ENCODE results near the gene RBM48.
A peak's percentile ranks its signal among the peaks of the same experiment; 100 is the strongest.

The RBM48 gene

DNA sequence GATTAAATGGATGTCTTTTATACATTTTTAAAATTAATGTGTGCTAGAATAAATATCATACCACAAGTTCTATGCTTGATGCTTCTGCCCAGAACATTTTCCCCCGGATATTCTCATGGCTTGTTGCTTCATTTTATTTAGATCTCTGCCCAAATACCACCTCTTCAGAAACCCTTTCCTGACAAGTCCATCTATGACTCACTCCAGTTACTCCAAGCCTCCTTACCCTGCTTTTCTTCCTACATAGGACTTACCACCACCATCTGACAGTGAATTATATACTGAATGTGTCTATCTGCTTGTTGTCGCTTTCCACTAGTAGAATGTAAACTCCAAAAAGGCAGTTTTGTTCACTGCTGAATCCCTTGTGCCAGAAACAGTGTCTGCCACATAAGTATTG, 31.7 kb upstream of the RBM48 start:
- Histone ChIP-seq H3K4me1 (ENCODE audit: control insufficient read depth, insufficient read depth, low read depth, low read length) (no peaks in the 10 kb centered on the region), H4K91ac (ENCODE audit: low read length) (no peak overlapping the region), H3K9me3 (ENCODE audit: control insufficient read depth, low read length) (no peaks in the 10 kb centered on the region), H2BK15ac (ENCODE audit: low read depth, poor library complexity, severe bottlenecking) (no peak overlapping the region), H3K27ac (ENCODE audit: low read length, poor library complexity, severe bottlenecking) (no peak overlapping the region), H3K4me3 (ENCODE audit: insufficient read depth in 1 of 2, low read depth in 1 of 2, low read length in 2 of 2) (no peak overlapping the region), H3K36me3 (ENCODE audit: control insufficient read depth in 1 of 2, insufficient read depth in 2 of 2, low read depth in 1 of 2, low read length in 2 of 2) (peaks cover 13 to 83% of the 10 kb centered on the region in 2 experiments), H3K4me2 (ENCODE audit: low read length, poor library complexity, severe bottlenecking) (no peak overlapping the region), H2AFZ (ENCODE audit: low read depth, low read length) (no peak overlapping the region), H2BK5ac (ENCODE audit: low read depth, low read length, poor library complexity, severe bottlenecking) (no peak overlapping the region), H2AK5ac (ENCODE audit: low read length, severe bottlenecking) (no peak overlapping the region), H4K8ac (ENCODE audit: low read length) (no peak overlapping the region), H3K14ac (ENCODE audit: low read length in 2 of 2) (no peak overlapping the region), H3K27me3 (ENCODE audit: control insufficient read depth in 1 of 2, insufficient read depth in 1 of 2, low read length in 2 of 2) (no peaks in the 10 kb centered on the region), H2BK120ac (ENCODE audit: low read depth, low read length) (no peak overlapping the region), H2BK12ac (ENCODE audit: low read length in 2 of 2) (no peak overlapping the region), H3K9ac (ENCODE audit: low read length) (no peak overlapping the region), H3K4ac (ENCODE audit: low read depth in 1 of 2, low read length in 2 of 2) (no peak overlapping the region), H3K79me1 (replicated peaks; ENCODE audit: low read length, poor library complexity, severe bottlenecking) (no peaks in the 10 kb centered on the region), H3K23ac (ENCODE audit: low read length in 2 of 2) (no peak overlapping the region), H3K18ac (ENCODE audit: low read depth in 1 of 2, low read length in 2 of 2) (no peak overlapping the region)
- 90% methylated on average over 2 of the region's 2 CpGs for WGBS
- peak; percentile 12 for DNase-seq

DNA sequence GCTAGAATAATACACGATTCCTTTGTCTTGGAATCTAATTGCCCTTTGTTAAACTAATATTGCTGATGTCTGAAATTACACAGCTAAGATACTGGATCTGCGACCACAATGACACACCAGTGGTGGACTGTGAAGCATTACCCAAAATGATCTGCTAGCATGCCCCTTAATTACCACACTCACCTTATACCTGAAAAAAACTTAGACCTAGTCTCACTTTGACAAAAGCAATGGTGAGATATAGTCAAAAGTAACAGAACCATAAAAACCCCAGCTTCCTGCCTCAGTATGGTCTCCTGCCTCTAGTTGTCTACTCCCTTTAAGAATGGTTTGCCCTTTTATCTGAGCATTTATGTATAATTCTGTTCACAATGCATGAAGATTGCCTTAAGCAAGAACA, 30.0 kb upstream of the RBM48 start:
- no peak overlapping the region for H3K23ac ChIP-seq (ENCODE audit: low read length in 2 of 2)
- no peaks in the 10 kb centered on the region for H3K79me1 ChIP-seq (replicated peaks; ENCODE audit: low read length, poor library complexity, severe bottlenecking)
- DNase-seq, result no peak
- H3K27me3 ChIP-seq (ENCODE audit: control insufficient read depth in 1 of 2, insufficient read depth in 1 of 2, low read length in 2 of 2), result no peaks in the 10 kb centered on the region
- no peak overlapping the region for H3K4me2 ChIP-seq (ENCODE audit: low read length, poor library complexity, severe bottlenecking)
- no peak overlapping the region for H2AFZ ChIP-seq (ENCODE audit: low read depth, low read length)
- H3K36me3 ChIP-seq (ENCODE audit: control insufficient read depth in 1 of 2, insufficient read depth in 2 of 2, low read depth in 1 of 2, low read length in 2 of 2), result peaks cover 5 to 83% of the 10 kb centered on the region in 2 experiments
- H4K91ac ChIP-seq (ENCODE audit: low read length), result no peak overlapping the region
- no peak overlapping the region for H2BK120ac ChIP-seq (ENCODE audit: low read depth, low read length)
- H4K8ac ChIP-seq (ENCODE audit: low read length), result no peak overlapping the region
- no peak overlapping the region for H2BK5ac ChIP-seq (ENCODE audit: low read depth, low read length, poor library complexity, severe bottlenecking)
- no peak overlapping the region for H2BK15ac ChIP-seq (ENCODE audit: low read depth, poor library complexity, severe bottlenecking)
- H3K4me1 ChIP-seq (ENCODE audit: control insufficient read depth, insufficient read depth, low read depth, low read length), result no peaks in the 10 kb centered on the region
- H3K9ac ChIP-seq (ENCODE audit: low read length), result no peak overlapping the region
- H3K4ac ChIP-seq (ENCODE audit: low read depth in 1 of 2, low read length in 2 of 2), result no peak overlapping the region
- H3K14ac ChIP-seq (ENCODE audit: low read length in 2 of 2), result no peak overlapping the region
- H3K18ac ChIP-seq (ENCODE audit: low read depth in 1 of 2, low read length in 2 of 2), result no peak overlapping the region
- WGBS, result 96% methylated on average over 2 of the region's 2 CpGs
- no peak overlapping the region for H3K27ac ChIP-seq (ENCODE audit: low read length, poor library complexity, severe bottlenecking)
- no peak overlapping the region for H2AK5ac ChIP-seq (ENCODE audit: low read length, severe bottlenecking)
- H3K4me3 ChIP-seq (ENCODE audit: insufficient read depth in 1 of 2, low read depth in 1 of 2, low read length in 2 of 2), result no peak overlapping the region
- no peaks in the 10 kb centered on the region for H3K9me3 ChIP-seq (ENCODE audit: control insufficient read depth, low read length)
- H2BK12ac ChIP-seq (ENCODE audit: low read length in 2 of 2), result no peak overlapping the region

DNA sequence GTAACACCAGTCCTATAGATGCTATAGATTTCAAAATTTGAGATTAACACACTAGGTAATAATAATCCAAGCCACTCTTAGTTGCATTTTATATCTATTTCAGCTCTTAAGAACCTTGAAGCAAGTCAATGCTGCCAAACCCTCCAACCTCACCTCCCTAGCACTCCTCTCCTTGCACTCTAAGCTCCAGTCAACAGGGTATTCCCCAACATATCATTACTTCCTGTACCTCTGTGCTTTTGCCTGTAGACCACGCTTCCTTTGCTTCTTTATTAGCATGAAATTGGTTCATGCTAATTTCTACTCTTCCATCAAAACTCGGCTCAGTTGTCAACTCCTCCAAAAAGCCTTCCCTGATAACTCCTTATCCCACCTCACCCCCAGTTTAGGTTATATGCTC, 24.8 kb upstream of the RBM48 start:
- Histone ChIP-seq H2AK5ac (ENCODE audit: low read length, severe bottlenecking) (no peak overlapping the region), H4K8ac (ENCODE audit: low read length) (no peak overlapping the region), H2AFZ (ENCODE audit: low read depth, low read length) (no peak overlapping the region), H3K4me1 (ENCODE audit: control insufficient read depth, insufficient read depth, low read depth, low read length) (peaks cover 1% of the 10 kb centered on the region), H3K23ac (ENCODE audit: low read length in 2 of 2) (no peak overlapping the region), H3K27me3 (ENCODE audit: control insufficient read depth in 1 of 2, insufficient read depth in 1 of 2, low read length in 2 of 2) (no peaks in the 10 kb centered on the region), H3K9me3 (ENCODE audit: control insufficient read depth, low read length) (no peaks in the 10 kb centered on the region), H2BK5ac (ENCODE audit: low read depth, low read length, poor library complexity, severe bottlenecking) (no peak overlapping the region), H2BK15ac (ENCODE audit: low read depth, poor library complexity, severe bottlenecking) (no peak overlapping the region), H3K36me3 (ENCODE audit: control insufficient read depth in 1 of 2, insufficient read depth in 2 of 2, low read depth in 1 of 2, low read length in 2 of 2) (peaks cover 13 to 84% of the 10 kb centered on the region in 2 experiments), H2BK120ac (ENCODE audit: low read depth, low read length) (no peak overlapping the region), H3K18ac (ENCODE audit: low read depth in 1 of 2, low read length in 2 of 2) (no peak overlapping the region), H3K4me2 (ENCODE audit: low read length, poor library complexity, severe bottlenecking) (no peak overlapping the region), H3K4ac (ENCODE audit: low read depth in 1 of 2, low read length in 2 of 2) (no peak overlapping the region), H4K91ac (ENCODE audit: low read length) (no peak overlapping the region), H2BK12ac (ENCODE audit: low read length in 2 of 2) (no peak overlapping the region), H3K14ac (ENCODE audit: low read length in 2 of 2) (no peak overlapping the region), H3K27ac (ENCODE audit: low read length, poor library complexity, severe bottlenecking) (no peak overlapping the region), H3K9ac (ENCODE audit: low read length) (no peak overlapping the region), H3K4me3 (ENCODE audit: insufficient read depth in 1 of 2, low read depth in 1 of 2, low read length in 2 of 2) (no peak overlapping the region), H3K79me1 (replicated peaks; ENCODE audit: low read length, poor library complexity, severe bottlenecking) (no peaks in the 10 kb centered on the region)
- 92% methylated on average over 2 of the region's 2 CpGs for WGBS
- no peak for DNase-seq

DNA sequence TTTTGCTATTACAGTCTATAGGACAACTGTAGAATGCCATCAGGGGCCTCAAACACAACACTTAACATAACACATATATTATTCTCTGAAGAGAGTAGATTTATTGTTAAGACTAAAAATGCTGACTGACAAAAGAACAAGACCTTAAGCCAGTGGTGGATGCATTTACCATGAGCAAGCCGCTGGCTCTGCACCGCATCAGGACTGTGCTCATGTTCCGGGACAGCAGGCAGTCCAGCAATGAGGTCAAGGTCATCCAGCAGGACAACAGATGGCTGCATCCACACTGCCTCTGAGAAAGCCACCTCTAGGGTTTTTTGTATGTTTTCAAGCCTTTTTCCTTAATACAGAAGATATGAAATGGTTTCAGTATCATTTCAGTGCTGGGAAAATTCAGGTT, 24.0 kb upstream of the RBM48 start:
- Histone ChIP-seq H2BK12ac (ENCODE audit: low read length in 2 of 2) (no peak overlapping the region), H3K9ac (ENCODE audit: low read length) (no peak overlapping the region), H2BK5ac (ENCODE audit: low read depth, low read length, poor library complexity, severe bottlenecking) (no peak overlapping the region), H3K14ac (ENCODE audit: low read length in 2 of 2) (no peak overlapping the region), H3K27me3 (ENCODE audit: control insufficient read depth in 1 of 2, insufficient read depth in 1 of 2, low read length in 2 of 2) (no peaks in the 10 kb centered on the region), H3K4me3 (ENCODE audit: insufficient read depth in 1 of 2, low read depth in 1 of 2, low read length in 2 of 2) (no peak overlapping the region), H2BK120ac (ENCODE audit: low read depth, low read length) (no peak overlapping the region), H3K36me3 (ENCODE audit: control insufficient read depth in 1 of 2, insufficient read depth in 2 of 2, low read depth in 1 of 2, low read length in 2 of 2) (peaks cover 13 to 84% of the 10 kb centered on the region in 2 experiments), H3K4me1 (ENCODE audit: control insufficient read depth, insufficient read depth, low read depth, low read length) (peaks cover 1% of the 10 kb centered on the region), H3K4ac (ENCODE audit: low read depth in 1 of 2, low read length in 2 of 2) (no peak overlapping the region), H2AFZ (ENCODE audit: low read depth, low read length) (no peak overlapping the region), H3K79me1 (replicated peaks; ENCODE audit: low read length, poor library complexity, severe bottlenecking) (no peaks in the 10 kb centered on the region), H3K23ac (ENCODE audit: low read length in 2 of 2) (no peak overlapping the region), H2AK5ac (ENCODE audit: low read length, severe bottlenecking) (no peak overlapping the region), H3K27ac (ENCODE audit: low read length, poor library complexity, severe bottlenecking) (no peak overlapping the region), H2BK15ac (ENCODE audit: low read depth, poor library complexity, severe bottlenecking) (no peak overlapping the region), H3K4me2 (ENCODE audit: low read length, poor library complexity, severe bottlenecking) (no peak overlapping the region), H4K91ac (ENCODE audit: low read length) (no peak overlapping the region), H3K9me3 (ENCODE audit: control insufficient read depth, low read length) (no peaks in the 10 kb centered on the region), H4K8ac (ENCODE audit: low read length) (no peak overlapping the region), H3K18ac (ENCODE audit: low read depth in 1 of 2, low read length in 2 of 2) (no peak overlapping the region)
- no peak for DNase-seq
- 94% methylated on average over 3 of the region's 3 CpGs for WGBS
